ENCODE results near the gene TBC1D8.

The TBC1D8 gene

DNA sequence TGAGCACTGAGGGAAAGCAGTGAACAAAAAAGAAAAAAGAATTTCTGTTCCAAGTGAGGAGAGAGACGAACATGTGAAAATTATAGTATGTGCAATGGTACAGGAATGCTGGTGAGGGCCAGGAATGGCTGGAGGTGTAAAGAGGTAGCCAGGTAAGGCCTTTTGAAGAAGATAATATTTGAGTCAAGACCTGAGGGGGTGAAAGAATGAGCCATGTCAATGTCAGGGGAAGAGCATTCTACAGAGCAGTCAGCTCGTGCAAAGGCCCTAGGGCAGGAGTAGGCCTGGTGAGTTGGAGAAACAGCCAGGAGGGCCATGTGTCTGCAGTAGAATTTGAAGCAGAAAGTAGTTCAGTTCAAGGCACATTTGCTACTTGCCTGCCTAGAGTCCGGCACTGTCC, 161.5 kb downstream of the TBC1D8 start:
- DNase-seq (ENCODE audit: low read depth, low spot score): no peak
- Histone ChIP-seq H3K9me3 (ENCODE audit: low read depth, low read length) (no peaks in the 10 kb centered on the region), H3K27ac (no peak overlapping the region), H3K36me3 (ENCODE audit: insufficient read depth, low read length) (no peaks in the 10 kb centered on the region), H3K4me3 (no peak overlapping the region), H3K9ac (ENCODE audit: insufficient read length) (no peak overlapping the region)
- TF ChIP-seq EZH2 (IDR thresholded peaks at IDR 0.05): no peak
- no peak for TF ChIP-seq POLR2AphosphoS5 (IDR thresholded peaks at IDR 0.05; ENCODE audit: borderline replicate concordance, low read depth, low read length)
- no peak for TF ChIP-seq FOXP2 (optimal IDR thresholded peaks at IDR 0.05; ENCODE audit: control extremely low read depth, extremely low read length, insufficient read depth)

DNA sequence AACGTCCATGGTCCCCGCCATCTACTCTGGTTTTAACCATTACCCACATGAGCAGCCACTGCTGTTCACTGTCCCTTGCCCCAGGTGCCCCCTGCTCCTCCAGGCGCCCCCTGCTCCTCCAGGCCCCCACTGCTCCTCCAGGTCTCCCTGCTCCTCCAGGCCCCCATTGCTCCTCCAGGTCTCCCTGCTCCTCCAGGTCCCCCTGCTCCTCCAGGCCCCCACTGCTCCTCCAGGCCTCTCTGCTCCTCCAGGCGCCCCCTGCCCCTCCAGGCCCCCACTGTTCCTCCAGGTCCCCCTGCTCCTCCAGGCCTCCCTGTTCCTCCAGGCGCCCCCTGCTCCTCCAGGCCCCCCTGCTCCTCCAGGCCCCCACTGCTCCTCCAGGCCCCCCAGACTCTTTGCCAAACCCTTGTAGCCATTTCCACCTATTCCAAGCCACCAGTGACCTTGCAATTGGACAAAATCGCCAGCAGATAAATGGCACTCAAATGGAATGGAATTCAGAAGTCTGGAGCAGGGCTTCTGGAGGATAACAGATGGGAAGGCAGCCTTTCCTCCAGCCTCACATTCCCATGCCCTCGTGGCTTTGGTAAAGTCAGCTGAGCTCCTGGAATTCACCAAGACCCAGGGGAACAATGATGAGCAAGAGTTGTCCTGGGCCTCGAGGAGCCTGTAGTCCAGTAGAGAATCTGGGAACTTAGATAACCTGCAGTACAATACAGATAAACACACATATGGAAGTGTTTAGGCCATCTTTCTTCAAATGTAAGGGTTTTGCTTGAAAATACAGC, 162.4 kb downstream of the TBC1D8 start:
- no peak overlapping the region for H3K9ac ChIP-seq (ENCODE audit: insufficient read length)
- H3K9me3 ChIP-seq (ENCODE audit: low read depth, low read length): no peaks in the 10 kb centered on the region
- H3K27ac ChIP-seq: no peak overlapping the region
- DNase-seq (ENCODE audit: low read depth, low spot score): no peak
- TF ChIP-seq EZH2 (IDR thresholded peaks at IDR 0.05) (no peak), POLR2AphosphoS5 (IDR thresholded peaks at IDR 0.05; ENCODE audit: borderline replicate concordance, low read depth, low read length) (no peak), FOXP2 (optimal IDR thresholded peaks at IDR 0.05; ENCODE audit: control extremely low read depth, extremely low read length, insufficient read depth) (no peak)
- H3K4me3 ChIP-seq: no peak overlapping the region
- H3K36me3 ChIP-seq (ENCODE audit: insufficient read depth, low read length): no peaks in the 10 kb centered on the region

DNA sequence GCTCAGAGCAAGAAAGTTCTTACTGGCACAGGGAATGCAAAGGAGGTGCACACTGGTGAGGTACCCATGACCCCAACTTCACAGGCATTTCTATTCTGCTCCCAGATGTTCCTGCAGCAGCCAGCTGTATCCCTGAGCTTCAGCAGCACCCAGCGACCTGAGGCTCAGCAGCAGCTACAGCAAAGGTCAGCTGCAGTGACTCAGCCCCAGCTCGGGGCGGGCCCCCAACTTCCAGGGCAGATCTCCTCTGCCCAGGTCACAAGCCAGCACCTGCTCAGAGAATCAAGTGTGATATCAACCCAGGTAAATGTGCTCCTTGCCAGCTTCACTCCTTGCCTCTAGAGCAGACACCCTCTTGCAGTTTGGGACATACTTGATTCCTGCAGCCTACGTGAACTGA, 163.2 kb downstream of the TBC1D8 start:
- Histone ChIP-seq H3K9me3 (ENCODE audit: low read depth, low read length) (no peaks in the 10 kb centered on the region), H3K36me3 (ENCODE audit: insufficient read depth, low read length) (no peaks in the 10 kb centered on the region), H3K27ac (no peak overlapping the region), H3K9ac (ENCODE audit: insufficient read length) (no peak overlapping the region), H3K4me3 (no peak overlapping the region)
- TF ChIP-seq EZH2 (IDR thresholded peaks at IDR 0.05) (no peak), FOXP2 (optimal IDR thresholded peaks at IDR 0.05; ENCODE audit: control extremely low read depth, extremely low read length, insufficient read depth) (no peak), POLR2AphosphoS5 (IDR thresholded peaks at IDR 0.05; ENCODE audit: borderline replicate concordance, low read depth, low read length) (no peak)
- no peak for DNase-seq (ENCODE audit: low read depth, low spot score)

DNA sequence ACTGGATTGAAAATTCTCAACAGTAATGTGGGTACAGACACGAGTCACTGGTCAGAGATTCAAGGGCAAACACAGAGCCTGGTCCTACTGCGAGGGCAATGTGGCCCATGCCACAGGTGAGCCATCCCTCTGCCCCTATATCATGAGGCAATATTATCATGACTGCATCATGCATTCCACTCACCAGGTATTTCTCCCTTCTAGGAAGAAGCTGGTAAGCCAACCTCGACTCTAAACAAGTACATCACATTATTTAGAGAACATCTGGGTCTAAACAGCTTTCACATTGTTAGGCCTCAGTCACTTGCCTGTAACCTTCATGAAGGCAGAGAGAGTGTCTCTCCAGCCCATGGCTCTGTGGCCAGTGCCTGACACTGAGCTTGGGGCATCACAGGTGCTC, 163.6 kb downstream of the TBC1D8 start:
- no peak overlapping the region for H3K9ac ChIP-seq (ENCODE audit: insufficient read length)
- TF ChIP-seq FOXP2 (optimal IDR thresholded peaks at IDR 0.05; ENCODE audit: control extremely low read depth, extremely low read length, insufficient read depth): no peak
- no peak for TF ChIP-seq POLR2AphosphoS5 (IDR thresholded peaks at IDR 0.05; ENCODE audit: borderline replicate concordance, low read depth, low read length)
- TF ChIP-seq EZH2 (IDR thresholded peaks at IDR 0.05): no peak
- H3K9me3 ChIP-seq (ENCODE audit: low read depth, low read length): no peaks in the 10 kb centered on the region

DNA sequence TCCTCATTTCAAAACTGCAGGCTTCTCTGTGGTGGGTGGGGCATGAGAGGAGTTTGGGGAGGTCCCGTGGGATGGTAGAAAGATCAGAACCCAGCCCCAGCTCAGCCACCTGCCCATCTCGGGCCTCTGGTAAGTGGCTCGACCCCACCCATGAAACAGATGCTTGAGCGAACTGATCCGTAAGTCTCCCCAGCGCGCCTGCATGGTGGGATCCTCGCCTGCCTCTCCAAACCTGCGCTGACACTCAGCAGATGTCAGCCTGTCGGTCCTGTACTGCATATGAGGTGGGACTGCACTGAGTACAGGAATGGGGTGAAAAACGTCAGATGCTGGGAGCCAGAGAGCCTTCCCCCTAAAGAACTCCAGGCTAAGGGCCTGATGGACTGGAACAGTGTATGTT, 165.0 kb downstream of the TBC1D8 start:
- Histone ChIP-seq H3K4me3 (no peak overlapping the region), H3K27ac (no peak overlapping the region), H3K9ac (ENCODE audit: insufficient read length) (no peak overlapping the region), H3K9me3 (ENCODE audit: low read depth, low read length) (no peaks in the 10 kb centered on the region), H3K36me3 (ENCODE audit: insufficient read depth, low read length) (no peaks in the 10 kb centered on the region)
- TF ChIP-seq POLR2AphosphoS5 (IDR thresholded peaks at IDR 0.05; ENCODE audit: borderline replicate concordance, low read depth, low read length): no peak
- no peak for TF ChIP-seq FOXP2 (optimal IDR thresholded peaks at IDR 0.05; ENCODE audit: control extremely low read depth, extremely low read length, insufficient read depth)
- TF ChIP-seq EZH2 (IDR thresholded peaks at IDR 0.05): no peak
- no peak for DNase-seq (ENCODE audit: low read depth, low spot score)

More for the DNA sequence above, 163.6 kb downstream of the TBC1D8 start:
- no peak overlapping the region for H3K27ac ChIP-seq
- no peak overlapping the region for H3K4me3 ChIP-seq
- H3K36me3 ChIP-seq (ENCODE audit: insufficient read depth, low read length): no peaks in the 10 kb centered on the region
- no peak for DNase-seq (ENCODE audit: low read depth, low spot score)

DNA sequence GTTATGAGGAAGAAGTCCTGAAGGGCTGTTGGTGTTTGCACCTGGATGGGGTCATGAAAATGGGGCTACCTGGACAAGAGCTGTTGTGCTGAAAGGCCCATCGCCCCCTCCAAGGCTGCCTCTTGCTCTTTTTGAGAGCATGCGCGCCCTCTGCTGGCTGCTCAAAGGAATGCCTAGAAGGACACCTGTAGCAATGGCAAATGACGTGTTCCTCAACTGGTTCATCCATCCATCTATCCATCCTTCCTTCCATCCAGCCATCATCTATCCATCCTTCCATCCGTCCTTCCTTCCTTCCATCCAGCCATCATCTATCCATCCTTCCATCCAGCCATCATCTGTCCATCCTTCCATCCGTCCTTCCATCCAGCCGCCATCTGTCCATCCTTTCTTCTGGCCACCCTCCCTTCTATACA, 166.3 kb downstream of the TBC1D8 start:
- no peak for TF ChIP-seq POLR2AphosphoS5 (IDR thresholded peaks at IDR 0.05; ENCODE audit: borderline replicate concordance, low read depth, low read length)
- no peak for TF ChIP-seq FOXP2 (optimal IDR thresholded peaks at IDR 0.05; ENCODE audit: control extremely low read depth, extremely low read length, insufficient read depth)
- no peak for TF ChIP-seq EZH2 (IDR thresholded peaks at IDR 0.05)
- no peaks in the 10 kb centered on the region for H3K36me3 ChIP-seq (ENCODE audit: insufficient read depth, low read length)
- H3K27ac ChIP-seq: no peak overlapping the region
- peak; percentile 24 for DNase-seq (ENCODE audit: low read depth, low spot score)
- H3K9ac ChIP-seq (ENCODE audit: insufficient read length): no peak overlapping the region
- H3K4me3 ChIP-seq: no peak overlapping the region
- no peaks in the 10 kb centered on the region for H3K9me3 ChIP-seq (ENCODE audit: low read depth, low read length)

DNA sequence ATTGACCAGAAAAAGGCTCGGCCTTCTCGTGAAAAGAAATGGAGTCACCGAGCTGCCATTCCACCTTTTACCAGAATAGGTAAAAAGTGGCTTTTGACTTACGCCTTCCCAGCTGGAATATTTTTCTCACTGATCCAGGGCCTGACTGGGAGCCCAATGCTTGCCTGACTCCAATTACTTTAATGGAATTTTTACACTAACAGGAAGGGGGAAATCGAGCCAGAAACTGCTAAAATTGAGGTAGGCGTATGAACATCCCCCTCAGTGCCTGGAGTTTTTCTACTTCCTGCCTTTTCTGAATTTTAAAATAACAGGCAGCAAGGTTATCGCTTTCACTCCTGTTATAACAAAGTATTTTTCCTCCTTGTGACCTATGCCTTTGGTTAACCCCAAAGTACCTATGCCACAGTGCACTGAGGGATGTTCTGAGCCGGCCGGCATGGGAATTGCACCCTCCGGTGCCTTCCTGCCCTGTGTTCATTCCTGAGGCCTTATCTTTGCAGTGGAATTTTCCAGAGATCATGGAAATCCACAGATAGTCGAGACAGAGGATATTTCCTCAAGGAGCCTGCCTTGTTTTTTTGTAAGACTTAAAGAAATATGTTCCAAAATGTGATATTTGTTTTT, 167.4 kb downstream of the TBC1D8 start:
- no peak overlapping the region for H3K27ac ChIP-seq

DNA sequence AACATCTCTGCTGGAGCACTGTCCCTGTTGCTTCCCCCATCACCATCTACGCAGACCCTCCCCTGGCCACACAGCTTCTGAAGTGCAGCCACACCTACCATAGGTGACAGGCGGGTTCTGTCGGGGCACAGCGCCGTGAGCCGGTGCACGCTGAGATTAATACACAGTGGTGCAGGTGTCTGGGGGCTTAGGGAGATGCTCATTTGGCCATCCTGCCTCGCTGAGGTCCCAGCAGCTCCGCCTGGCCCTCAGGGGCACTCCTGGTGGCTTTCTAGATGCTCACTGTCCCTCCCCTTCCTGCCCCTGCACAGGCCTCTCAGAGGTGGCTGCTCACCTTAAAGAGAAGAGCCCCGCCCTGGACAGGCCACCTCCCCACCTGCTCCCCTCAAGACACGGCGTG, 168.0 kb downstream of the TBC1D8 start:
- no peaks in the 10 kb centered on the region for H3K36me3 ChIP-seq (ENCODE audit: insufficient read depth, low read length)
- no peak for TF ChIP-seq POLR2AphosphoS5 (IDR thresholded peaks at IDR 0.05; ENCODE audit: borderline replicate concordance, low read depth, low read length)
- no peak for TF ChIP-seq EZH2 (IDR thresholded peaks at IDR 0.05)
- no peak for TF ChIP-seq FOXP2 (optimal IDR thresholded peaks at IDR 0.05; ENCODE audit: control extremely low read depth, extremely low read length, insufficient read depth)
- no peak for DNase-seq (ENCODE audit: low read depth, low spot score)
- H3K4me3 ChIP-seq: no peak overlapping the region
- no peaks in the 10 kb centered on the region for H3K9me3 ChIP-seq (ENCODE audit: low read depth, low read length)
- no peak overlapping the region for H3K9ac ChIP-seq (ENCODE audit: insufficient read length)
- H3K27ac ChIP-seq: no peak overlapping the region

More for the DNA sequence above, 167.4 kb downstream of the TBC1D8 start:
- H3K9ac ChIP-seq (ENCODE audit: insufficient read length): no peak overlapping the region
- DNase-seq (ENCODE audit: low read depth, low spot score): no peak
- no peaks in the 10 kb centered on the region for H3K9me3 ChIP-seq (ENCODE audit: low read depth, low read length)
- no peak overlapping the region for H3K4me3 ChIP-seq
- TF ChIP-seq EZH2 (IDR thresholded peaks at IDR 0.05) (no peak), POLR2AphosphoS5 (IDR thresholded peaks at IDR 0.05; ENCODE audit: borderline replicate concordance, low read depth, low read length) (no peak), FOXP2 (optimal IDR thresholded peaks at IDR 0.05; ENCODE audit: control extremely low read depth, extremely low read length, insufficient read depth) (no peak)
- H3K36me3 ChIP-seq (ENCODE audit: insufficient read depth, low read length): no peaks in the 10 kb centered on the region
